ENCODE results near the gene PPP1R7. TPM values are rescaled to one million over a fixed set of nuclear protein-coding genes. Genes with fewer than 3 reads are reported as not detected.

PPP1R7 gene
- total and polyA plus RNA-seq, 2 of the 4 experiments (the other 2 are of a cell fraction), result 60.8 to 70.0 TPM

- Histone ChIP-seq H3K9me1 (ENCODE audit: insufficient read depth, low read length) (peaks cover 19% of the 10 kb centered on the region), H2BK20ac (ENCODE audit: low read depth, low read length) (no peak overlapping the region), H3K23ac (ENCODE audit: low read depth, low read length) (0 out of 2 replicates have a peak overlapping the region, but pooled peaks have one; percentile 20), H3K9ac (ENCODE audit: low read depth, low read length) (no peak overlapping the region), H4K20me1 (ENCODE audit: insufficient read depth, low read length) (peaks cover 17% of the 10 kb centered on the region), H3K14ac (replicated peaks; ENCODE audit: low read depth, low read length) (no peak overlapping the region), H3K4ac (ENCODE audit: low read depth, low read length) (no peak overlapping the region), H3K36me3 (ENCODE audit: control insufficient read depth, insufficient read depth, low read length) (peaks cover 30% of the 10 kb centered on the region), H3K27ac (ENCODE audit: insufficient read depth, low read length) (no peak overlapping the region), H2BK15ac (ENCODE audit: low read depth, low read length) (no peak overlapping the region), H3K9me3 (ENCODE audit: control insufficient read depth, insufficient read depth, low read length) (no peaks in the 10 kb centered on the region), H3K4me1 (ENCODE audit: control insufficient read depth, insufficient read depth, low read length) (peaks cover 9% of the 10 kb centered on the region), H2AFZ (replicated peaks; ENCODE audit: low read length, poor library complexity) (no peak overlapping the region), H4K8ac (ENCODE audit: low read depth in 2 of 2, low read length in 2 of 2) (no peak overlapping the region), H3K18ac (ENCODE audit: low read depth, low read length) (no peak overlapping the region), H3K56ac (ENCODE audit: extremely low read depth, insufficient read depth, low read length) (no peak overlapping the region), H3K4me2 (ENCODE audit: low read depth, low read length) (no peak overlapping the region), H3K79me1 (ENCODE audit: low read depth in 1 of 2, low read length in 2 of 2) (peaks cover 10 to 35% of the 10 kb centered on the region in 2 experiments; a peak in 3 of 4 replicates), H4K5ac (ENCODE audit: low read depth, low read length) (no peak overlapping the region), H4K91ac (ENCODE audit: insufficient read depth, low read depth, low read length) (no peak overlapping the region), H2AK9ac (replicated peaks; ENCODE audit: low read depth, low read length, poor library complexity) (no peak overlapping the region), H3K27me3 (ENCODE audit: control insufficient read depth, insufficient read depth, low read length) (no peaks in the 10 kb centered on the region), H3K4me3 (ENCODE audit: insufficient read depth, low read depth, low read length) (no peak overlapping the region), H2AK5ac (ENCODE audit: low read depth, low read length) (no peak overlapping the region), H2BK120ac (ENCODE audit: low read depth, low read length) (no peak overlapping the region), H2BK5ac (ENCODE audit: low read depth, low read length, poor library complexity, severe bottlenecking) (no peak overlapping the region)
- dilution Hi-C loops (cut with HindIII; ENCODE audit: low sequenced_read_pairs, unreplicated experiment), result no loop called here
- WGBS, 2 experiments (ENCODE audit: extremely low coverage in 2 of 2, insufficient read length in 1 of 2), result 90% methylated on average over 2 of the region's 9 CpGs; no CpG with 5 or more reads in 1 of the 2 experiments
- in situ Hi-C loops (cut with MboI; ENCODE audit: low sequenced_read_pairs), result no loop called here
- ChIA-PET POLR2A (ENCODE audit: unreplicated experiment) (no interaction called here), CTCF (no interaction called here)
- intact Hi-C loops (cut with micrococcal nuclease), result no loop called here
- ATAC-seq (ENCODE audit: low read depth), result no peak
- DNase-seq, result peak; percentile 71
- TF ChIP-seq BHLHE40 (IDR thresholded peaks at IDR 0.05; ENCODE audit: low read depth, low read length), result peak; percentile 62
- TF ChIP-seq NFE2L2 (IDR thresholded peaks at IDR 0.05; ENCODE audit: low read depth, low read length), result no peak
- TF ChIP-seq FOS (IDR thresholded peaks at IDR 0.05; ENCODE audit: low read depth, low read length), result peak; percentile 28; the same call in 1 of the 2 replicates
- no peak for TF ChIP-seq SMC3 (IDR thresholded peaks at IDR 0.05; ENCODE audit: low read depth, low read length)
- TF ChIP-seq RFX5 (IDR thresholded peaks at IDR 0.05; ENCODE audit: low read depth, low read length), result no peak
- TF ChIP-seq CHD1 (IDR thresholded peaks at IDR 0.05; ENCODE audit: low read depth, low read length), result no peak
- no TSS peak for BruUV-seq (replicated peaks)
These were observed 7.7 kb downstream of the PPP1R7 start for GRCh38 chr2:241157841-241158545.

All from IMR-90 (cell line).